SIG-M5 (cell line): ENCODE measurements around the gene MINPP1.
A peak's percentile ranks its signal among the peaks of the same experiment; 100 is the strongest.

ENCODE experiments used
- DNase-seq: peaks from one replicate; lab custom pipeline; 2025; lab: John Stamatoyannopoulos, UW

The MINPP1 gene

GRCh38 chr10:87523731-87524130, 19.0 kb downstream of the MINPP1 start:
- DNase-seq = no peak

- no peak for DNase-seq
Measured at GRCh38 chr10:87524296-87524695, 19.6 kb downstream of the MINPP1 start.

- no peak for DNase-seq
Measured at GRCh38 chr10:87531908-87532622, 27.4 kb downstream of the MINPP1 start.

- no peak for DNase-seq
Measured at GRCh38 chr10:87532696-87533095, 28.0 kb downstream of the MINPP1 start.

- no peak for DNase-seq
Measured at GRCh38 chr10:87534173-87534858, 29.6 kb downstream of the MINPP1 start.

GRCh38 chr10:87538092-87539015, 33.7 kb downstream of the MINPP1 start:
- DNase-seq = no peak

- no peak for DNase-seq
Measured at GRCh38 chr10:87541114-87541513, 36.4 kb downstream of the MINPP1 start.

- DNase-seq = no peak
Measured at GRCh38 chr10:87544721-87545120, 40.0 kb downstream of the MINPP1 start.

- no peak for DNase-seq
Measured at GRCh38 chr10:87545783-87546182, 41.1 kb downstream of the MINPP1 start.

GRCh38 chr10:87546210-87546609, 41.5 kb downstream of the MINPP1 start:
- DNase-seq = peak; percentile 30

GRCh38 chr10:87546971-87547413, 42.3 kb downstream of the MINPP1 start:
- DNase-seq = no peak

GRCh38 chr10:87547734-87548311, 43.1 kb downstream of the MINPP1 start:
- DNase-seq = no peak

GRCh38 chr10:87550741-87551140, 46.0 kb downstream of the MINPP1 start:
- DNase-seq = no peak

GRCh38 chr10:87551326-87551725, 46.6 kb downstream of the MINPP1 start:
- no peak for DNase-seq

GRCh38 chr10:87552248-87552929, 47.7 kb downstream of the MINPP1 start:
- DNase-seq = no peak

- no peak for DNase-seq
Measured at GRCh38 chr10:87557409-87557808, 52.7 kb downstream of the MINPP1 start.

GRCh38 chr10:87558333-87558732, 53.6 kb downstream of the MINPP1 start:
- DNase-seq = no peak

GRCh38 chr10:87559392-87559791, 54.7 kb downstream of the MINPP1 start:
- DNase-seq = no peak

GRCh38 chr10:87560495-87561129, 55.9 kb downstream of the MINPP1 start:
- DNase-seq = no peak

- DNase-seq = no peak
Measured at GRCh38 chr10:87562750-87563149, 58.1 kb downstream of the MINPP1 start.

- no peak for DNase-seq
Measured at GRCh38 chr10:87565010-87565409, 60.3 kb downstream of the MINPP1 start.
